SU-DHL-6 (cell line): Measurements from ENCODE around the gene POLA2.

Experiments
- CTCF ChIP-seq: fragments of 200-600 bp; sonication (generic); IDR thresholded peaks from one replicate; pipeline ENCODE4 v1.5.1; 2017; ENCODE audit warnings: antibody characterized with exemption, mild to moderate bottlenecking, low read length, moderate library complexity; ENCODE audit not compliant: insufficient read depth, poor library complexity, severe bottlenecking
- EZH2phosphoT487 ChIP-seq: fragments of 200-600 bp; sonication (generic), shearing (Covaris generic); conservative IDR thresholded peaks from 2 replicates; pipeline ENCODE4 v1.6.1; 2018; ENCODE audit warnings: mild to moderate bottlenecking, antibody characterized with exemption, low read length, moderate library complexity, mixed read lengths

- TF ChIP-seq CTCF: no peak
- TF ChIP-seq EZH2phosphoT487: no peak
These were observed 44.0 kb upstream of the POLA2 start for GRCh38 chr11:65217441-65218423.
